Mammary epithelial cell (primary cell): ENCODE results near the gene KAT6B.

Experiments
- EZH2 ChIP-seq: IDR thresholded peaks from 2 replicates; pipeline ENCODE4 v1.6.1; 2012; ENCODE audit warnings: low read length, inconsistent platforms, borderline replicate concordance
- TF ChIP-seq, protein P1 (sequence below), 2 donors: IDR thresholded peaks in 1 of 2; conservative IDR thresholded peaks in 1 of 2; 2 replicates each; pipeline ENCODE4 v1.5.1; 2011 to 2012; ENCODE audit warnings: inconsistent platforms in 2 of 2, low read length in 2 of 2, mild to moderate bottlenecking in 2 of 2, control low read depth in 1 of 2, low read depth in 1 of 2; ENCODE audit not compliant: insufficient read depth in 1 of 2; ENCODE audit errors: extremely low read depth in 1 of 2

DNA sequence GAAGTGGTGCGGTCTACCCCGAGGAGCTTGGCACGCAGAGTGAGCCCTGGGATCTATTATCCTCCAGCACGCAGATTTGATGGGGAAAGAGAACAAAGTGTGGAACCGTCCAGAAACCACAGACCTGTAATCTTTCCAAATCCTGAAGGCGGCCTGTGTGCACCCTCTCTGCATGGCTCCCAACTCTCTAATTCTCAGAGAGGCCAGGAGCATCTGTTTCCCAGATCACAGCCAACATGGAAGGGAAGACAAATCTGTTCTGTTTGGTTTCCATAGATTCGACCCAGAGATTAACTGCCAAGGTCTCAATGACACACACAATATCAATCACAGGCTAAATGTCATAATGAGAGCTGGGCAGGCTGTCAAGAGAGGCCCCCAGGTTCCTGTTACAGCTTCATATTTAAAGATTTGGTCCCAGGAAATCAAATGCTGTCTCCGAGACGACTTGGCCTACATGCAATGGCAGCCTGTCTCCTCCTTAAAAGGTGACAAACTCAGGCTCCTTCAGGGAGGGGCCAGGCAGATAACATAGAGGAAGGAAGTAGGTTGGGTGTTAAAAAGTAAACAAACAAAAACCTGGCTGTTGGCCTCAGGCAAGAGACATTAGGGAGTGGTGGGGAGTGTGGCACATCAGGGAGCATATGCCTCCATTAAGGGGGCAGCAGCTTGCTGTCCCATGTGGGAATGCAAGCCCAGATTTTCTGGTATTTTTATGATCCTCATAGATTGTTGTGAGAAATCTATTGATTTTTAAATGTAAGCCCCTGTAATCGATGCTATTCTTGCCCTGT is 236.3 kb downstream of the KAT6B start:
- no peak for TF ChIP-seq EZH2
- TF ChIP-seq, protein P1, sequence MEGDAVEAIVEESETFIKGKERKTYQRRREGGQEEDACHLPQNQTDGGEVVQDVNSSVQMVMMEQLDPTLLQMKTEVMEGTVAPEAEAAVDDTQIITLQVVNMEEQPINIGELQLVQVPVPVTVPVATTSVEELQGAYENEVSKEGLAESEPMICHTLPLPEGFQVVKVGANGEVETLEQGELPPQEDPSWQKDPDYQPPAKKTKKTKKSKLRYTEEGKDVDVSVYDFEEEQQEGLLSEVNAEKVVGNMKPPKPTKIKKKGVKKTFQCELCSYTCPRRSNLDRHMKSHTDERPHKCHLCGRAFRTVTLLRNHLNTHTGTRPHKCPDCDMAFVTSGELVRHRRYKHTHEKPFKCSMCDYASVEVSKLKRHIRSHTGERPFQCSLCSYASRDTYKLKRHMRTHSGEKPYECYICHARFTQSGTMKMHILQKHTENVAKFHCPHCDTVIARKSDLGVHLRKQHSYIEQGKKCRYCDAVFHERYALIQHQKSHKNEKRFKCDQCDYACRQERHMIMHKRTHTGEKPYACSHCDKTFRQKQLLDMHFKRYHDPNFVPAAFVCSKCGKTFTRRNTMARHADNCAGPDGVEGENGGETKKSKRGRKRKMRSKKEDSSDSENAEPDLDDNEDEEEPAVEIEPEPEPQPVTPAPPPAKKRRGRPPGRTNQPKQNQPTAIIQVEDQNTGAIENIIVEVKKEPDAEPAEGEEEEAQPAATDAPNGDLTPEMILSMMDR (conservative IDR thresholded peaks at IDR 0.05 in 1 of 2, IDR thresholded peaks at IDR 0.05 in 1 of 2; ENCODE audit: extremely low read depth in 1 of 2, insufficient read depth in 1 of 2, low read depth in 1 of 2, low read length in 2 of 2), result no peak
